HL-60/S4 treated with phorbol 12-myristate 13-acetate at 8.2 ng/mL for 4 days and 3 days (cell line): ENCODE data around the gene SMYD5.
"Not testable (repeated sequence)": the region's sequence is repeated elsewhere in the genome, so short reads cannot be mapped to it uniquely, and the experiment has no call there.

Source experiments
- in situ Hi-C: fragments of 300-500 bp; cut with MboI; formaldehyde crosslinking; loops from 2 replicates; pipeline ENCODE4 v1.15.0; 2022; ENCODE audit warnings: low sequenced_read_pairs

Gene SMYD5

GRCh38 chr2:73214120-73215035 lies at the start of gene SMYD5:
TSS of gene SMYD5 (plus strand) at chr2:73214245. CDS start at chr2:73214267, 22 bp downstream.
- in situ Hi-C loops = no loop called here

GRCh38 chr2:73165978-73166377 lies 48.1 kb upstream of the SMYD5 start:
- in situ Hi-C loops = loop anchor here (25.0 kb wide), 1 partner anchor 279 kb away; the partner anchor contains the start of gene SPR

GRCh38 chr2:73166813-73167212 lies 47.2 kb upstream of the SMYD5 start:
- in situ Hi-C loops = loop anchor here (25.0 kb wide), 1 partner anchor 280 kb away; the partner anchor contains the start of gene SPR

DNA sequence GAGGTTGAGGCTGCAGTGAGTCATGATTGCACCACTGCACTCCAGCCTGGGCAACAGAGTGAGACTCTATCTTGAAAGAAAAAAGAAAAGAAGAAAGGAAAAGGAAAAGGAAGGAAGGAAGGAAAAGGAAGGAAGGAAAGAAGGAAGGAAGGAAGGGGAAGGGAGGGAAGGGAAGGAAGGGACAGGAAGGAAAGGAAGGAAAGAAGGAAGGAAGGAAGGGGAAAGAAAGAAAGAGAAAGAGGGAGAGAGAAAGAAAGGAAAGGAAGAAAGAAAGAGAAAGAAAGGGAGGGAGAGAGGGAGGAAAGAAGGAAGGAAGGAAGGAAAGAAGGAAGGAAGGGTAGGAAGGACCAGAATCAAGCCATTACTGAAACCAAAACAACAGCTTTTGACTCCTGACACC lies 45.7 kb upstream of the SMYD5 start:
- in situ Hi-C loops = loop anchor here (25.0 kb wide), 1 partner anchor 281 kb away; the partner anchor contains the start of gene SPR

DNA sequence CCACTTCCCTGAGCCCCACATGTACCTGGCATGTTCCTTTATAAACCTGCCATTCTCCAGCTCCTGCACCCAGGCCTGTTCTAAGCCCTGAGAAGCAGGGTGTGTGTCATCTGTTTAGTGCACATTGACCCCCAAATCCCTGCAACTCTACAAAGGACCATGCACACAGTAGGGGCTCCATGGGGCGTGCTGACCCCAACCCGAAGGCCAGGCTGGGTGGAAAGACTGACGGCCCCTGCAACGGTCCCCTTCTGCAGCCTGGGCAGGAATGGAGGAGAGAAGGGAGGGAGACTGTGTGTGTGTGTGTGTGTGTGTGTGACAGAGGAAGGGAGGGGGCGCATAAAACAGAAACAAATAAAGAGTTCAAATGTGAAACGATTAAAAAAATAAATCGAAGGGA lies 43.7 kb upstream of the SMYD5 start:
- in situ Hi-C loops = loop anchor here (25.0 kb wide), 1 partner anchor 283 kb away; the partner anchor contains the start of gene SPR

DNA sequence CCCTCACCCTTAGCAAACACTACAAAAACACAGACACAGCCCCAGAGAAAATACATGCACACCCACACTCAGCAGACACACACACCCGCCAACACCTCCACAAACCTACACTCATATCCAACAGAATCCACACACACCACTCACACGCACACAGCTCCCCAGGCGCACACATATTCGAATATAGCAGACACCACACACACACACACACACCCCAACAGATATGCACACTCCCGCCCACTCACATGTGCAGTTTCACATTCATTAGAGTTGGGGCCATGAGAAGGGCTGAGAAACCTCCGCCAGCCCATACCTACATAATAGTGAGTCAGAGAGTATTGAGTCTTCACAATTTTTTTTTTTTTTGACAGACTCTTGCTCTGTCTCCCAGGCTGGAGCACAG lies 41.1 kb upstream of the SMYD5 start:
- in situ Hi-C loops = loop anchor here (25.0 kb wide), 1 partner anchor 286 kb away; the partner anchor contains the start of gene SPR

DNA sequence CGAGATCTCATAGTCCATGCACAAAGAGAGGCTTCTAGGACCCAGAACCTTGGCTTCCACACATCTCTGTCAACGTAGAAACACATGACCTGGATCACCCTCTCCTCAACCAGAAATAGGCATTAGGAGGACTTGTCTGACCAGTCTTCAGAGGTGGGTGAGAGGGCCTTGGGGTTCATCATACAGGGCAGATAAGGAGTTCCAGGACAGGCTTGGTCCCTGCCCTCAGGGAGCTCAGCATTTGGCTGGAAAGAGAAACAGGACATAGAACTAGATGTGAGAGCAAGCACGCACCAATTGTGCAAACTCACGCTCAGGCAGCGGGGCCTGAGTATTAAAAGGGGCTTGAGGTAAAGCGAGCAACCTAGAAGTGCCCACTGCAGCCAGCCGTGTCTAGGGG lies 40.3 kb upstream of the SMYD5 start:
- in situ Hi-C loops = loop anchor here (25.0 kb wide), 1 partner anchor 286 kb away; the partner anchor contains the start of gene SPR

GRCh38 chr2:73174244-73174643 lies 39.8 kb upstream of the SMYD5 start:
- in situ Hi-C loops = loop anchor here (25.0 kb wide), 1 partner anchor 287 kb away; the partner anchor contains the start of gene SPR

GRCh38 chr2:73174941-73175662 lies 38.9 kb upstream of the SMYD5 start:
- in situ Hi-C loops = loop anchor here (25.0 kb wide), 1 partner anchor 288 kb away; the partner anchor contains the start of gene SPR

GRCh38 chr2:73175663-73176204 lies 38.3 kb upstream of the SMYD5 start:
- in situ Hi-C loops = no loop called here

DNA sequence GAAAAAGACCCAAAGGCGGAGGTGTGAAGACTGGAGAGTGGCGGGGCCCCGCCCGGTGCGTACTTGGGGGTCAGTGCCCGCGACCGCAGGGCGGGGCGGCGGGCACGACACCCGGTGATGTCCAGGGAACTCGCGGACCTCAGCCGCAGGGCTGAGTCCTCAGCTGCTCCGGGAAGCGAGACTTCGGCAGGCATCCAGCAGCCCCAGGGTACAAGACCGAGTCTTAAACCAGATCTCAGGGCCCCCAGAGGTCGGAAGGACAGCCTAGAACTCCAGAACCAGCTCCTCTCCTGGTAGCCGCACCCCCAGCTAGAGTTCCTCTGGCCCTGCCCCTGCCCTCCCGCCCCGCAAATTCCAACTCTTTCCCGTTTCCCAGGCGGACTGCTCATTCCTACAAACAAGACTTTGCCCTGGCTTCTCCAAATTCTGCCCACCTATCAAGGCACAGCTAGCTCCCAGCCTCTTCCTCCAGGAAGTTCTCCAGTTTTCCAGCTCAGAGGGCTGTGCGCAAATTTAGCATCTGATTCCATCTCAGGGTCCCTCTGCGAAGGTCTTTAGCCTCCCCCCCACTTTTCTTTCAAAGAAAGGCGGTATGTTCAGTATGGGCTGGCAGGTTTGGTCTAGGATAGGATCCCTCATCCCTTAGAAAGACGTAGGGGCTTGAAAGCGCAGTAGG lies 37.7 kb upstream of the SMYD5 start:
- in situ Hi-C loops = no loop called here

DNA sequence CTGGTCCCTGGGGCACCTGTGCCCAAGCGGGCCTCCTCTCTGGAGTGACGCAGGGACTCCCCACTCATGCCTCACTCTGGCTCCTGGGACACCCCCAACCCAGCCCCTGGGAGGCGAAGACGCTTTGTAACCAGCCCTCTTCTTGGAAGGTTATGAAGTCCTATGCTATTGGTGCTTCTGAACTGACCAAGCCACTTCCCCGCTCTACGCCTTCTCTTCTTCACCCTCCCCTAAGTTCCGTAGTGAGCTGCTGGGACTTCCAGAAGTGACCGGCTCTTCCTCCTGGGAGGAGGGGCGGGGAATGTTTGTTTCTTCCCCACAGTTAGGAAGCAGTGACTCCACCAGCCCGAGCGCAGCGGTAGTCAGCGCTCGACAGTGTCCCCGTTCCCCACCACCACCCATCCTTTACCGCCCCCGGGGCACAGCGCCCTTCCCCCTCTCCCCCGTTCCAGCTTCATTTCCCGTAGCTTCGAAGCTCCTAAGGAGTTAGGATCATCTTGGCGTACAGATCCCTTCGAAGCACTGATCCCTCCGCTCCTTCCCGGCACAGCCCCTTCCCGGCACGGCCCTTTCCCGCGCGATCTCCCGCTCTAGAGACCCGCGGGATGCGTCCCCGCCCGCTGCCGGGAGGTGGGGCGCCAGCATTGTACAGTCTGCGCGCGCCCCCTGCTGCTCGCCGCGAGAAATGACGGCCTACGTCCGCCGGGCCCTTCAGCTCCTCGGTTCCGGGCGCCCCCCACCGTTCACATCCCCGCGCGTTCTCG lies 37.0 kb upstream of the SMYD5 start:
- in situ Hi-C loops = no loop called here

- in situ Hi-C loops = no loop called here
Measured at GRCh38 chr2:73177645-73178255, 36.3 kb upstream of the SMYD5 start.

DNA sequence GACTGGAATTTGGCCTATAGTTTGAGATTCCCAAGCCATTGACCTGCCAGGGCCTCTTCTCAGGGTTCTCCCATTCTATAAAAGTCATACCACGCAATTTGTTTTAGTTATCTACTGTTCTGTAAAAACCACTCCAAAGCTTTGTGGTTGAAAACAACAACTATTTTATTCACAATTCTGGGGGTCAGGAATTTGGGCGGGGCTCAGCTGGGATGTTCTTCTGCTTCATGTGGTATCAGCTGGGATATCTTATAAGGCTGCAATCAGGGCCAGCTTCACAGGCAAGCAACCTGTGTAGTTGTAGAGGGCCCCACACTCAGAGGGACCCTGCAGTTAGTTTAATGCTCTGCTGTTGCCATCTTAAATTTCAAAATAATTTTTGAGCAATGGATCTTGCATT lies 28.1 kb upstream of the SMYD5 start:
- in situ Hi-C loops = no loop called here

- in situ Hi-C loops = no loop called here
Measured at GRCh38 chr2:73187549-73187948, 26.5 kb upstream of the SMYD5 start.

DNA sequence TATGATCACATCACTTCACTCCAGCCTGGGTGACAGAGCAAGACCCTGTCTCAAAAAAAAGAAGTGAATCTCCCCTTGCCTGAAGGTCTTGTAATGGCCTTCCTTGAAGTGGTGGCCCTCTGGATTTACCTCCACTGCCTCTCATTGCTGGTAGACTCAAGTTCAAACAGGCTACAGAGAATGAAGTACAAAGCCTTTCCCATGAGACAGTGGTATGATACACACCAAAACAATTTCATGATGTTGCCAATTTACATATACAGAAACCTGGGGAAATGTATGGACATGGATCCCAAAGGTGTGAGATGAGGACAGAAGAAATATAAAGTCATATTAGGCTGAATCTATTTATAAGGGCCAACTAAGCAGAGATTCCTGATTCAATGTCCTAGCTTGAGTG lies 16.5 kb upstream of the SMYD5 start:
- in situ Hi-C loops = no loop called here

- in situ Hi-C loops = not testable (repeated sequence)
Measured at GRCh38 chr2:73200281-73200680, 13.8 kb upstream of the SMYD5 start.

DNA sequence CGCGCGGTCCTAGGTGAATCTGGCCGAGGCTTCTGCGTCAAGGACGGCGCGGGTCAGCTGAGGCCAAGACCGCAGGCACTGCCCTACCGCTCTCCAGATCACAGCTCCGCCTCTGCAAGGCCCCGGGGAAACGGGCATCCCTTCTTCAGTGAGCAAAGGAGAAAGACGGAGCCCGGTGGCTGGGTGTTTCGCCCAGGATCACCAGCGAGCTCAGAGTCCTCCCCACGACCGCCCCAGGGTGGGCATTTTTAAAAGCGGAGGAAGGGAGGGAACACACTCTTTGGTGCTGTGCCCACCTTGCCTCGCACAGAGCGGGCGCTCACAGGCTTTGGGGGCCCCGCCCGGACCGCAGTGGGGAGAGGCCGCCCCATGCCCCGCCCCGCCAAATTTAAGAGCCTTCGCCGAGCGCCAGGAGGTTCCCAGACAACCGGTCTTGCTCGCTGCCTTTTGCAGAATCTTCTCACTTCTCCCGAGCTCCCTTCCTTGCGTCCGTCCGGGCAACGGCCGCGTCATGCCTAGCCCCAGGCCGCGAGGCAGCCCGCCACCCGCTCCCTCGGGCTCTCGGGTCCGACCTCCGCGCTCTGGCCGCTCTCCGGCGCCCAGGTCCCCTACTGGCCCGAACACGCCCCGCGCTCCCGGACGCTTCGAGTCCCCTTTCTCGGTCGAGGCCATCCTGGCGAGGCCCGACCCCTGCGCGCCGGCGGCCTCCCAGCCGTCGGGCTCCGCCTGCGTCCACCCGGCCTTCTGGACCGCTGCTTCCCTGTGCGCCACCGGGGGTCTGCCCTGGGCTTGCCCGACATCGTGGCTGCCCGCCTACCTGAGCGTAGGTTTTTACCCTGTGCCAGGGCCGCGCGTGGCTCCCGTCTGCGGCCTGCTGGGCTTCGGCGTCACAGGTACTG lies 11.6 kb upstream of the SMYD5 start, which contains the start of gene NOTO:
TSS of gene NOTO (plus strand) at position 419 of the 899 bp plus-strand sequence. CDS start at position 512, 93 bp downstream.
- in situ Hi-C loops = no loop called here
